Measurements from ENCODE around the gene TYMS.

TYMS gene

DNA sequence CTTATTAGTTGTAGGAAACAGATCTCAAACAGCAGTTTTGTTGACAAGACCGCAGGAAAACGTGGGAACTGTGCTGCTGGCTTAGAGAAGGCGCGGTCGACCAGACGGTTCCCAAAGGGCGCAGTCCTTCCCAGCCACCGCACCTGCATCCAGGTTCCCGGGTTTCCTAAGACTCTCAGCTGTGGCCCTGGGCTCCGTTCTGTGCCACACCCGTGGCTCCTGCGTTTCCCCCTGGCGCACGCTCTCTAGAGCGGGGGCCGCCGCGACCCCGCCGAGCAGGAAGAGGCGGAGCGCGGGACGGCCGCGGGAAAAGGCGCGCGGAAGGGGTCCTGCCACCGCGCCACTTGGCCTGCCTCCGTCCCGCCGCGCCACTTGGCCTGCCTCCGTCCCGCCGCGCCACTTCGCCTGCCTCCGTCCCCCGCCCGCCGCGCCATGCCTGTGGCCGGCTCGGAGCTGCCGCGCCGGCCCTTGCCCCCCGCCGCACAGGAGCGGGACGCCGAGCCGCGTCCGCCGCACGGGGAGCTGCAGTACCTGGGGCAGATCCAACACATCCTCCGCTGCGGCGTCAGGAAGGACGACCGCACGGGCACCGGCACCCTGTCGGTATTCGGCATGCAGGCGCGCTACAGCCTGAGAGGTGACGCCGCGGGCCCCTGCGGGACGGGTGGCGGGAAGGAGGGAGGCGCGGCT is at the start of gene TYMS:
Gene TYMS (plus strand): TSS at position 343 of the 690 bp plus-strand sequence. CDS start 90 bp downstream, at position 433.
- DNase-seq: peak; percentile 48

DNA sequence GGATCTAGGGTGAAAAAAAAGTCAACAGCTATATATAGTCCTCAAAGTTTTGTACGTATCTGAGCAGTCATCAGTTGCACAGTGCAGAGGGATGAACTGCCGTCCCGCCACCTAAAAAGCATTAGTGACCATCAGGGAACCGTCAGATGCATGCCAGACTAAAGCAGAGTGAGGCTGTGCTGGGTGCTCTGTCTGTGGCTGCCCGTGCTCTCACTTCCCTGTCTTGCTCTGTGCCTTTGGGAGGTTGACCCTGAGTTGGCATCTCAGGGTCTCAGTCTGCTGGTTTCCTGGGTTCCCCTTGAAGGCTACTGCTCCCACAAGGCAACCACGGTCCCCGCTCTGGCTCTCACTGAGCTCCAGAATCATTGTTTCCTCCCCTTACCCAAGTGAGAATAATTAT is 49.5 kb upstream of the TYMS start:
- peak; percentile 37 for DNase-seq

DNA sequence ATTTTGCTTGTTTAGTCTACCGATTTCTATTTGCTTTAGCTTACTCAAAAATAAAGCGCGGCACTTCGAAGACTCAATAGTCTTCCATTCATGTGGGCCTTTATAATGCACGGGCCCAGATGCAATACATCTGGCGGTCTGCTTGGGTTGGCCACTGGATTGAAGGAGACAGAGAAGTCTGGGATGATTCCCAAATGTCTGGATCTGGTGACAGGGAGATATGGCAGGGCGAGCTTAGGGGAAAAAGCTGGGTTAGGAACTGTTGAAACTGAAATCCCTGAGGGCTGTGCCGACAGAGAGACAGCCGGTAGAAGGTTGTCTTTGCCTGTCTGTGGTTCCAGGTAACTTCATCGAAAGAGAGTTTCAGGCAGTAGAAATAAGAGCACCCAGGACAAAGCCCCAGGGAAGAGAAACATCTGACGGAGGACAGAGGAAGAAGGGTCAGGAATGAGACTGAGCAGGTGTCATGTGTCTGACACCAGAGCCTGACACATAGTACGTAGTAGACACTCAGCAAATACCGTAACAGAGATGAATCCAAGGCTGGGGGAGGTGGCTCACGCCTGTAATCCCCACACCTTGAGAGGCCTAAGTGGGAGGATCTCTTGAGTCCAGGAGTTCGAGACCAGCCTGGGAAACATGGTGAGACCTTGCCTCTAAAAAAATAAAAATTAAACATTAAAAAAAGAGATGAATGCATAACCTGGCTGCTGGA is 47.1 kb upstream of the TYMS start:
- DNase-seq: no peak

DNA sequence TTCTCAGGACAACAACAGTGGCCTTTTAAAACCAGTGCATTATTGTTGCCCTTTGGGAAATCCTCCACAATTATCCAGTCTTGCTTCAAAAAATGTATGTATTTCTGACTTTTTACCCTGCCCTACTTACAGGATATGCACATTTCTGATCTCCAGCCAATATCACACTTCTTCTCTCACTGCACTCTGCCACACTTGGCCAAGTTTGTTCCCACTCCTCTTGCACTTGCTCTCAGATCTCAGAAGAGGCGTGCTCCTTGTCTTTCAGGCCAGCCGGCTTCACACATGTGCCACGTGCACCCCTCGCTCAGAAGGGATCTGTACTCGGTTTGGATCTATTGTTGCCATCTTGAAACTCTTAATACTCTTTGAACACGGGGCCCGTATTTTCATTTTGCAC is 45.3 kb upstream of the TYMS start:
- no peak for DNase-seq

DNA sequence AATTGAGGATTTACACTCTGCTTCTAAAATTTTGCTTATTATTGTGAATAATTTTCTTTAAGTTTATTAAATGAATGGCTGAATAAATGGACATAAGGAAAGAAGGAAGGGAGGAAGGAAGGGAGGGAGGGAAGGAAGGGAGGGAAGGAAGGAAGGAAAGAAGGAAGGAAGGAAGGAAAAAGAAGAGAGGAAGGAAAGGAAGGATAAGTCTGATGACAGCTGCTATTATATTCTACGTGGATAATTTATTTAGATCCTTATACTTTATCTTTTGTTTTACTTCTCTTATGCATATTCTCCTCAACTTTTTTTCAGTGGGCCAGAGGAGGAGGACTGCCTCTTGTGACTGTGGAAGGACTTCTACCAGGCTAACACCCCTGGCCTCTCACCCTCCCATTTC is 43.3 kb upstream of the TYMS start:
- DNase-seq: no peak

DNA sequence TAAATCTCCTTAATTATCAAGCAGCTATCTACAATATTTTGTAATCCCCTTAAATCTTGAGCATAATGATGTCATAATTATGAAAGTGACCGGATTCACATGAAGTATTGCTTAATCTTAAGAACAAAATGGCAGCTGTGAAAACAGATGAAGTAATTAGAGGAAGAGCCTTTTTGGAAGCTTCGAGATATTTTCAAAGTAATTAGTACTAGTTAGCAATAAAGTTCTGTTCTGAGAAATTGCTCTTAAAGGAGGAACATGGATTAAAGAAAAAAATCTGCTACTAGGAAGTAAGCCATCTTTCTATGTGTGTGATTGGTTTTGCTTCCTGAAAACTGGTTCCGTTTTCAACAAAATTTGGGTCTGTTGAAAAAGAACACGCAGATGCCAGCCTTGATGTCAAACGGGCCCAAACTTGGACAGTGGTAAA is 42.3 kb upstream of the TYMS start:
- DNase-seq: no peak

DNA sequence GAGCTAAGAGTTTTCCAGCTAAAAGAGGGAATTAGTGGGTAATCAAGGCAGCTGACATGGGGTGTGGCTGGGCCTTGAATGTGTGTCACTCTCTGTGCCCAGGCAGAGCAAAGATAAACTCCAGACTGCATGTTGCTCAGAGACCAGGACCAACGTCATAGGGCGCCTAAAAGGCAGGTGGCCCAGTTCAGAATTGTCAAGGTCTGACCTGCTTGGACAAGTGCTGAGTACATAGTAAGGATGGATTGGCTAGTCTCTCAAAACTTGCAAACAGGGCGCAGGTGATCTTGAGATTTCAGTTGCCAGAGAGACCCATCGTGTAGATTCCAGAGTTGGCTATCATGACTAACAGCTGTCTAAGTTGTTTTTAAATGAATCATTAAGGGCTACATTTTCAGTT is 41.7 kb upstream of the TYMS start:
- no peak for DNase-seq

DNA sequence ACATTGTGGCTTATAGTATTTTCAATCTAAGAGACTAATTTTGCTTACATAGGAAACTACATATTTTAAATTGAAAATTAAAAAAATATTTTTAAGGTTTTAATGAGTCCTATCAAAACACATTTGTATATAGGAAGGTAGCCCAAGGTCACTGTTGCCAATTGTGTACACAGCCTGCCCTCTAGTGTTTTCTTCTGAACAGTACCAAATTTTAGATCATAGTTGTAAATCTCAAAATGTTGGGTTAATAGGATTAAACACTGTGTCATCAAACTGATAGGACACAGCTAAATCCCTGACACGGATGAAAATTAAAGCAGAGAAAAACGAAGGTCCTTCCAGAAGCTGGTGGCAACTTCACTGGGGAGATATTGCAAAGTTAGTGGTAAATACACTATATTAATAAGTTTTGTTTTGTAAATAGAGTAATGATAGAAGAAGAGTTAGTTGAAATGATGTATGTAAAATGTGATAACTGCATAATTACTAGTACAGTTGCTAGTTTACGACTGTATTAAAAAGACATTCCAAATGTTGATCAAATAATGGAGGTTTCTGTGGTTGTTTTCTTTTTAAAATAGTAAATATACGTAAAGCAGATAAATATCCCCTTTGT is 41.0 kb upstream of the TYMS start:
- DNase-seq: peak; percentile 64

DNA sequence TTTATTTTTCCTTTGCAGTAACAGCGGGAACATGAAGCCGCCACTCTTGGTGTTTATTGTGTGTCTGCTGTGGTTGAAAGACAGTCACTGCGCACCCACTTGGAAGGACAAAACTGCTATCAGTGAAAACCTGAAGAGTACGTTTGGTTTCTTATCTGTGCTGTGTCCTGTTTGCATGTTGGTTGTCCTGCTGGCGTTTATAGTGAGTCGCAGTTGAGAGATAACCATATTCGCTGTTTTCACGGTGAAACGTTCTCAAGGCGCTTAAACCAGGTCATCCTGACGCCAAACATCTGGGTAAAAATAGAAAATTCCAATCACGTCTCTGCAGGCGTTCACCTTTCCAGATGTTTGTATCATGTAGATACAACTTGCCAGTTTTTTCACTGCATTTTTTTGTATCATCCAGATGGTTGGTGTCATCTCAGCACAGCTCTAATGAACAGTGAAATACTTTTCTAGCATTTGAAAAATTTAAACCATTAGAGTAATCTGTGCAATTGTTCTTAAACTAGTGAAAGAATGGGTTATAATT is 39.4 kb upstream of the TYMS start:
- no peak for DNase-seq

DNA sequence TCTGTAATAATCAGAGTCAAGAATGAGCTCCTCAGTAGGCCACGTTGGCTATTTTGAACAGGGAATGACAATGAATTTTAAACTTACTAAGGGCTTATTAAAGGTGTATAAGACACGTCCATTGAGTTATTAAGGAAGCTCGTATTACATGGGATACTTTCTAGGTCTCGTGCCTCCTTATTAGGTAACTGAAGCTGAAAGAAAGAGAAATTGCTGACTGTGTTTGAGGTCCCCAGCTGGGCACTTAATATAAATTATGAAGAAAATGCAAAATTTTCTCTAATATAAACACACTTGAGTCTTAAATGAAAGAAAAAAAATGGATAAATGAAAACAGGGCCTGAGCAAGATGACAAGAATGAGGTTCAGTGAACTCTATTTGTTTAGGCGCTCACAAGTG is 38.8 kb upstream of the TYMS start:
- no peak for DNase-seq

DNA sequence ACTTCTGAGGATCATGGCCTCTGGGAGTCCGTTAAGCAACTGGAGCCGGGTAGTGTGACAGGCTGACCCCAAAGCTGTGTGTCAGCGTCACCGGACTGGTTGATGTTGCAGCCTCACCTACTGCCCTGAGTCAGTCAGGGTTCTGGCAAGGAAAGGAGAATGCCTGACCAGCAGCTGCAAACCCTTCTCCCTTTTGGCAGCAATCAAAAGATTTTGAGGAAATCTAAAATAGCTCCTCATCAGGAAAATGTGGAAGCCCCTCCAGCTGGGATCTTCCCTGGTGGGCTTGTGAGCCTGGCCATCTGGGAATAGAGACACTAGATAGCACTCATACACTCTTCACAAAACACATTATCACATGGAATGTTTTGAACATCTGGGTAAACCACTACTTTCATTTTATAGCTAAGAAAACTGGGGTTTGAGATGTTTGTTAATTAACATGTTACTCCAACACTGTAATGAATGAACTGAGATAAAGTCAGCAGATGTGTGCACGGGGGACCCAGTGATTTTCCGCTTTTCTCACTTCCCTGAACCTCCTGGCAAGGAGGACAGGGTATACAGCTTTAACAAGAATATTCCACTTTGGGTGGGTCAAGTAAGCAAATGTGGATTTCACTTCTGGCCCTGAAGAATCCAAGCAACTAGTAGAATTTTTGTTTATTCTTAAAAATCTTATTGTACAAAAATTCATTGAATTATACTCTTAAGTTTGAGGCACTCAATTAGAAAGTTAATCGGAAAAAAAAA is 36.0 kb upstream of the TYMS start:
- no peak for DNase-seq

DNA sequence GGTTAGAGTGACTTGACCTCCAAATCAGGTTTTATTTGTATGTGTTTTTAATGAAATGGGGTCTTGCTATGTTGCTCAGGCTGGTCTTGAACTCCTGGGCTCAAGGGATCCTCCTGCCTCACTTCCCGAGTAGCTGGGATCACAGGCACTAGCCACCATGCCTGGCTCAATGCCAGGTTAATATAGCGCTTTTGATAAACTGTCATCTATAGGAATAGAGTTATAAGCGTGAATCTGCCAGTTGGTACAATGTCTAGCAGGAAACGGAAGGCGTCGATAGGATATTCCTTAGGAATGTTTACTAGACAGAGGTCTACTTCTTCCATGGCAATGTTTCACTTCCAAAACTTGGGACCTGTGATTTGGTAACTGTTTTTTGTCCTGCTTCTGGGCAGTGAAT is 35.2 kb upstream of the TYMS start:
- DNase-seq: no peak

DNA sequence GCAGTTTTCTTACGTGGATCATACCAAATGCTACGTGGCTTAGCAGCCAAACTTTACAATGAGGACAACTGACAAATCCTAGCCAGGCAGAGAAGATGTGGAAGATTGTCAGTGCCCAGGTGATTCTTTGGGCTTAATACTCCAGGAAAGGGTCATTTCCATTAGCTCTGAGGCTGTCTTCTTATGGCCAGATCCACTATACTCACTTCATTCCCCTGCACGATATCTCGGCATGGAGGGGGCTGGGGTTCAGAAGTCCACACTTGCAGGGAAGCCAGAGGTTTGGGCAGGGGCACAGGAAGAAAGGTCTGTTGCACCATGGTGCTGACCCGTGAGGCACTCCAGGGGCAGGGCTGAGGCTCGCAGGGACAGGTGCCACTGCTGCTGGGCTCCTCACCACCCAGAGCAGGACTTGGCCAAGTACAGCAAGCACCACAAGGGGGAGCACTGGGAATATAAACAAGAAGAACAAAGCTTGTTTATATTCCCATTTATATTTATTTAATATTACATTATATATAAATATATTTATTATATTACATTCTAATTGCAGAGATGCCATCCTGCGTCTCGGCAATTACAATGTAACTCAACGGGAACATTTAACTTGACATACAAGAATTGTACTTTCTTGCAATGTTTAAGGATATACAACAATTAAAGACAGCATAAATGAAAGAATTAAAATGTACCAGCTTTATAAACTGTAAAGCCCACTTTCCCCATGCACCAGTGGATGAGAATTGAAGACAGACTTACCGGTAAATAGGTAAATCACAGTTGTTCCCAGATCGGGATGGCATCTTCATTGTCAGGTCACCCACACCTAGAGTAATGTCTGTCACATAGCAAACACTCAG is 33.5 kb upstream of the TYMS start:
- DNase-seq: peak; percentile 79

DNA sequence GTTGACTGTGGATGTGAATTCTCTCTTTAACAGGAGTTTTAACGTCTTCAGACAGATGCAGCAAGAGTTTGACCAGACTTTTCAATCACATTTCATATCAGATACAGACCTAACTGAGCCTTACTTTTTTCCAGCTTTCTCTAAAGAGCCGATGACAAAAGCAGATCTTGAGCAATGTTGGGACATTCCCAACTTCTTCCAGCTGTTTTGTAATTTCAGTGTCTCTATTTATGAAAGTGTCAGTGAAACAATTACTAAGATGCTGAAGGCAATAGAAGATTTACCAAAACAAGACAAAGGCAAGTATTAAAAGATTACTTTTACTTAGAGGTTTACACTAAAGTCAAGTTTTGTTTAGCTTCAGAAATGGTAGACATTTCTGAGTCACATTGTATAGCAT is 30.2 kb upstream of the TYMS start:
- no peak for DNase-seq

DNA sequence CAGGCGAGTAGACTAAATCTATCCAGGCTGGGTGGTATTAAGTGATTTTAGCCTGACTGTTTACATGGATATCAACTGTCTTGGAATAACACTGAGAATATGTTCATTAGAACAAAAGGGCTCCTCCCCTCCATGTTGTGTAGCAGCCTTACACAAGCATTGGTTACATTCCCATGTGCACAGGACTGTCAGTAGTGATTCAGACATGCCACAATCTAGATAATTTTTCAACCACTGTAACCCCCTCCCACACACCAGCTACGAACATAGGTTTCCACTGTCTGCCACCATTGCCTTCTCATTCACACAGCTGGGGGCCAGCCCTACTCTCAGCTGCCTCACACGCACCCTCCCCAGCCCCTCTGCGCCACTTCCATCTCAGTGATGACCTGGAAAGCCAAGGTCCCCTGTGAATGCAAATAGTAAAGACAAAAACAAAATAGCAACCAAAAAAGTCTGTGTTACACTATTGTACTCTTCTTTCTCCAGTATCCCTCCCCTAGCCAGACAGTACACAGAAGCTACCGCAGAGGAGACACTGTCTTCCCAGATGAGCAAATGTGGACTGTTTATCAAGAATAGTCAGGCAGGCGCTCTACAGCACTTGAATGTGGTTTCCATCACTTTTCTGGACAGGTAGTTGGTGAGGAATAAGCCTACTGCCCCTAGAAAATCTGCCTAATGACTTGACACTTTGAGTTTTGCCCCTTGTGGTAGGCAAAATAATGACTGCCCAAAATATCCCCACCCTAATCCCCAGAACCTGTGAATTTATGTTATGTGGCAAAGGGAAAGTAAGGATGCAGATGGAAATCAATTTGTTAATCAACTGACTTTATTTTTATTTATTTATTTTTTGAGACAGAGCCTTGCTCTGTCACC is 27.9 kb upstream of the TYMS start:
- no peak for DNase-seq

DNA sequence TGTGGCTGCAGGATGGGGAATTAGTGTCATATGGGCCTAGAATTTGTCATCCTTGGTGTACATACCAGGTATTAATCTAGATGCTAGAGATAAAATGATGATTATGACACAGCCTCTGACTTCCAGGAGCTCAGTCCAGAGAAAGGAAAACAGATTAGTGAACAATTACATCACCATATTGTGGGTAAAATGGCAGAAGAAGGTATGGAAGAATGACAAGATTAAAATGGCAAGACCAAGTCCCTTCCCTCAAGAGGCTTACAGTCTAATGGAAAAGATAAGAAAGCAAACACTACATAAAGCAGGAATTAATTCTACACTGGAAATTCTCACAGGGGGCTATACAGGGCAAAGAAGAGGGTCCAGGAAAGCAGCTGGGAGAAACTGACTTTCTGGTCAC is 25.9 kb upstream of the TYMS start:
- DNase-seq: no peak

DNA sequence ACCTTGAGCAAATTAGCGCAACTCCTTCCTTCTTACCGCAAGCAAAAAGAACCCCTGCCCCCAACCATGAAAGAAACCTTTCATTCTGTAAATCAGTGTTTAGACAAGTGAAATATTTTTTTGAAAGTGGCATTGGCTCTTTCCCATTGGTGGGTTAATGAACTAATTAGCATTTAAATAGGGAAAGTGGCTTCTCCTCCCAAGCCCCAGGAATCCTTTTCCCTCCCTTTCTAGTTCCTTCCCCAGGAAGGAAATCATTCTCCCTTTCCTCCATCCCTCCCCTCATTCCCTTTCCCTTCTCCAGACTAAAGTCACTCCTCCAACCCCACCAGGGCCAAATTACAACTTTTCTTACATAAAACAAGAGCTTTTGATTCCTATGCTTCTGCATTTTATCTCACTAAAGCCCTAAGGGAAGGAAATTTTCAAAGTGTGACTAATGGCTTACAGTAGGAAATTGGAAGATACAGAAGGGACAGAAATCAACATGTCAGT is 22.9 kb upstream of the TYMS start:
- DNase-seq: no peak

DNA sequence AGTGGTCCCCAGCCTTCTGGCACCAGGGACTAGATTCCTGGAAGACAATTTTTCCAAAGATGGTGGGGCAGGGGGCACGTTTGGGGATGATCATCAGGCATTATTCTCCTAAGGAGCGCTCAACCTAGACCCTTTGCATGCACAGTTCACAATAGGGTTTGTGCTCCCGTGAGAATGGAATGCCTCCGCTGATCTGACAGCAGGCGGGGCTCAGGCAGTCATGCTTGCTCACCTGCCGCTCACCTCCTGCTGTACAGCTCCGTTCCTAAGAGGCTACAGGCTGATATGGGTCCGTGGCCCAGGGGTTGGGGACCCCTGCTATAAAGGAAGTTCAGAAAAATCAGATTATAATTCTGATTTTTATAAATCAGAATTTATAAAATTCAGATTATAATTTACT is 22.3 kb upstream of the TYMS start:
- no peak for DNase-seq

DNA sequence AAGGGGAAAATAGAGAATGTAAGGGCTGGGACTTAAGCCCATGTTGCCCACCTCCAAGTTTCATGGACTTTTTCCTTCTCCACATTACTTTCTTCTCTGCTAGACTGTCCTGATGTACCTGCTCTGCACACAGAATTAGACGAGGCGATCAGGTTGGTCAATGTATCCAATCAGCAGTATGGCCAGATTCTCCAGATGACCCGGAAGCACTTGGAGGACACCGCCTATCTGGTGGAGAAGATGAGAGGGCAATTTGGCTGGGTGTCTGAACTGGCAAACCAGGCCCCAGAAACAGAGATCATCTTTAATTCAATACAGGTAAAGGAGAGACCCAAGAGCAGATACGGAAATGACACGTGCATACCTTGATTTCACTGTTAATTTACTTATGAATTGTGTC is 16.2 kb upstream of the TYMS start:
- no peak for DNase-seq

DNA sequence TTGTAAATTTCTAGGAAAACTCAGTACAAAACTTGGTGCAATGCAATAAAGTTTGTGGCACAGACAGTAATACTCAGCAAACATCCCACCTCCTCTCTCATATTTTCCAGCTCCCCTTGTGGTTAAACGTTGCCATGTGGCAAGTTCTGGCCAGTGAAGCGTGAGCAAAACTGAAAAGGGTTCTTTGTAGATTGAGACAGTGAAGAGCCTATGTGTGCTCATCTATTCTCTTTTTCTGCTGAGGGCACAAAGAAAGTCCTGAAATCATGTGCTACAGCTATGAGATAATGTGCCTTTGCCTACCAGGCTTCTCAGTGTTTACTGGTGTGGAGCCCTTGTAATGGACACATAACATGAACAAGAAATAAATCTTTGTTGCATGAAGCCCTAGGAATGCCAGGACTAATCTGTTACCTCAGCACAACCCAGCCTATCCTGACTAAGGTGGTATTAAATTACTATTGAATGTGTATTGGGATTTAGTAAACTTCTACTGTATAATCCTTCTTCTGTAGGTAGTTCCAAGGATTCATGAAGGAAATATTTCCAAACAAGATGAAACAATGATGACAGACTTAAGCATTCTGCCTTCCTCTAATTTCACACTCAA is 13.0 kb upstream of the TYMS start:
- peak; percentile 87 for DNase-seq

DNA sequence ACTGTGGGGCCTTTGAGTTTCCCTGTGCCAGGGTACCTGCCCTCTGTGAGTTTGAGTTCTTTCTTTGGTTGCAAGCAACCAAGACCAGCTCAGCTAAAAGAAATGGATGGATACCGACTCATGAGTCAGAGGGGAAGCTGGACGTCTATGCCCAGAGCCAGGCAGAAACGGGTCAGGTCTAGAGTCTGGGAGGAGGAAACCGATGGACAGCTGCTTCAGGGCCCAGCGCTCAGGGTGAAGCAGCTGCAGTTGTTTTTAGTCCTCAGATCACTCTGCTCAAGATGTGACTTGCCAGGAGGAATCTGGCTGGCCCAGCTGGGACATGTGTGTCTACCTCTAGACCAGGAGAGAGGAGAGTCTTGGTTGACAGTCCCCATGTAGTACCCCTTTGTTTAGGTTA is 10.1 kb upstream of the TYMS start:
- DNase-seq: no peak

Measured in midbrain (tissue), 1 donor.